Activated CD8-positive, alpha-beta memory T cell treated with anti-CD3 and anti-CD28 coated beads, Interleukin-2, amount 50 U/mL, for 4 hours (primary cell): ENCODE measurements around the gene DNM3.
"Not testable (repeated sequence)": the region's sequence is repeated elsewhere in the genome, so short reads cannot be mapped to it uniquely, and the experiment has no call there.

Experiments used
- DNase-seq: peaks from one replicate; pipeline ENCODE4 v3.0.0-alpha.2; 2020

DNM3 gene

GRCh38 chr1:172406968-172407367 is 565.7 kb downstream of the DNM3 start:
- DNase-seq, result no peak

- DNase-seq, result no peak
Measured at GRCh38 chr1:172408958-172409357, 567.7 kb downstream of the DNM3 start.

- DNase-seq, result no peak
Measured at GRCh38 chr1:172410027-172410426, 568.7 kb downstream of the DNM3 start.

GRCh38 chr1:172411791-172412338 is 570.6 kb downstream of the DNM3 start:
- DNase-seq, result no peak

- no peak for DNase-seq
Measured at GRCh38 chr1:172414331-172414730, 573.0 kb downstream of the DNM3 start.

GRCh38 chr1:172416496-172417035 is 575.3 kb downstream of the DNM3 start:
- no peak for DNase-seq

- DNase-seq, result no peak
Measured at GRCh38 chr1:172417557-172417956, 576.3 kb downstream of the DNM3 start.

GRCh38 chr1:172420385-172420784 is 579.1 kb downstream of the DNM3 start, which contains the start of gene C1orf105:
C1orf105 (plus strand) TSS chr1:172420685; CDS start chr1:172420886, 201 bp downstream.
- DNase-seq, result no peak

GRCh38 chr1:172421974-172422604 is 580.8 kb downstream of the DNM3 start:
- no peak for DNase-seq

- DNase-seq, result no peak
Measured at GRCh38 chr1:172423336-172423735, 582.0 kb downstream of the DNM3 start.

- no peak for DNase-seq
Measured at GRCh38 chr1:172425339-172425738, 584.0 kb downstream of the DNM3 start.

GRCh38 chr1:172427191-172427590 is 585.9 kb downstream of the DNM3 start:
- no peak for DNase-seq

GRCh38 chr1:172429331-172430127 is 588.2 kb downstream of the DNM3 start:
- DNase-seq, result peak; percentile 32

GRCh38 chr1:172430128-172430454 is 588.8 kb downstream of the DNM3 start:
- no peak for DNase-seq

GRCh38 chr1:172431204-172431603 is 589.9 kb downstream of the DNM3 start:
- DNase-seq, result no peak

- no peak for DNase-seq
Measured at GRCh38 chr1:172431721-172432192, 590.5 kb downstream of the DNM3 start.

GRCh38 chr1:172437183-172437582 is 595.9 kb downstream of the DNM3 start:
- DNase-seq, result not testable (repeated sequence)

GRCh38 chr1:172442404-172442803 is 601.1 kb downstream of the DNM3 start:
- DNase-seq, result no peak

GRCh38 chr1:172442843-172443565 is 601.7 kb downstream of the DNM3 start:
- DNase-seq, result no peak

GRCh38 chr1:172443666-172444453 is 602.6 kb downstream of the DNM3 start, which contains the start of gene PIGC:
PIGC (minus strand) TSS chr1:172444069; CDS start chr1:172442622, 1,447 bp downstream.
- DNase-seq, result peak; percentile 93

- no peak for DNase-seq
Measured at GRCh38 chr1:172446547-172446946, 605.2 kb downstream of the DNM3 start.

- no peak for DNase-seq
Measured at GRCh38 chr1:172447641-172448040, 606.3 kb downstream of the DNM3 start.
